H1 (cell line): ENCODE measurements around the gene CPNE5. TPM values are rescaled to one million over a fixed set of nuclear protein-coding genes. Genes with fewer than 3 reads are reported as not detected.

ENCODE experiments used
- CTCF ChIA-PET: fragments of 300-600 bp; sonication (Branson Sonifier 250); formaldehyde crosslinking; loops from one replicate; lab custom pipeline; 2021; ENCODE audit not compliant: partially characterized antibody; lab: Charles Lee
- POLR2A ChIA-PET: fragments of 300-600 bp; sonication (Branson Sonifier 250); formaldehyde crosslinking; loops from one replicate; lab custom pipeline; 2021; ENCODE audit warnings: inconsistent platforms; ENCODE audit not compliant: partially characterized antibody; lab: Charles Lee
- DNase-seq, 2 experiments: peaks; one replicate each; pipeline versions ENCODE4 v3.0.0 to v3.0.0-alpha.2; 2010 to 2022; ENCODE audit warnings: low spot score in 2 of 2, low read depth in 1 of 2, mixed read lengths in 1 of 2
- FAIRE-seq: peaks from 2 replicates; lab custom pipeline; 2011; peaks lifted over from hg19 to GRCh38; lab: Jason Lieb, UNC
- H2AFZ ChIP-seq: 2 replicates; pipeline ENCODE4 v1.8.1; 2012; ENCODE audit warnings: low read length, inconsistent platforms
- H2AK5ac ChIP-seq: 2 replicates; pipeline ENCODE4 v1.6.1; 2013; ENCODE audit warnings: low read depth, low read length
- H2BK120ac ChIP-seq: replicated peaks from 2 replicates; pipeline ENCODE3; 2013; ENCODE audit warnings: low read depth, low read length, inconsistent platforms
- H2BK12ac ChIP-seq: 2 replicates; pipeline ENCODE4 v1.6.1; 2013; ENCODE audit warnings: low read depth, low read length
- H2BK15ac ChIP-seq: 2 replicates; pipeline ENCODE4 v1.6.1; 2013; ENCODE audit warnings: low read length
- H2BK20ac ChIP-seq: 2 replicates; pipeline ENCODE4 v1.6.1; 2013; ENCODE audit warnings: low read length
- H2BK5ac ChIP-seq: 2 replicates; pipeline ENCODE4 v1.6.1; 2013; ENCODE audit warnings: low read depth, low read length
- H3K14ac ChIP-seq: 2 replicates; pipeline ENCODE4 v1.6.1; 2013; ENCODE audit warnings: inconsistent platforms; ENCODE audit not compliant: insufficient read length
- H3K18ac ChIP-seq: 2 replicates; pipeline ENCODE4 v1.6.1; 2013; ENCODE audit warnings: low read length; ENCODE audit errors: extremely low read depth
- H3K23ac ChIP-seq: 2 replicates; pipeline ENCODE4 v1.6.1; 2013; ENCODE audit warnings: inconsistent platforms; ENCODE audit not compliant: insufficient read length
- H3K23me2 ChIP-seq: 2 replicates; pipeline ENCODE4 v1.6.1; 2013; ENCODE audit warnings: low read depth, low read length
- H3K27ac ChIP-seq: 2 replicates; pipeline ENCODE4 v1.6.1; 2011; ENCODE audit warnings: low read depth, low read length, inconsistent platforms
- H3K27me3 ChIP-seq, 4 experiments: replicated peaks in 1 of 4; 1 replicate in 1 of 4; 2 replicates in 3 of 4; pipeline versions ENCODE4 v1.6.1 to v1.8.1; 2011 to 2013; ENCODE audit warnings: low read length in 3 of 4, mild to moderate bottlenecking in 3 of 4, inconsistent platforms in 2 of 4, mixed read lengths in 2 of 4, moderate library complexity in 1 of 4; ENCODE audit not compliant: control insufficient read depth in 3 of 4, insufficient read depth in 3 of 4; ENCODE audit errors: extremely low read depth in 1 of 4
- H3K36me3 ChIP-seq, 4 experiments: 2 replicates each; pipeline versions ENCODE4 v1.6.1 to v1.8.1; 2011 to 2013; ENCODE audit warnings: mild to moderate bottlenecking in 4 of 4, low read length in 3 of 4, moderate library complexity in 2 of 4, control low read depth in 1 of 4, inconsistent platforms in 1 of 4; ENCODE audit not compliant: insufficient read depth in 4 of 4, control insufficient read depth in 2 of 4
- H3K4ac ChIP-seq: replicated peaks from 2 replicates; pipeline ENCODE3; 2013; ENCODE audit warnings: low read length, low read depth, mixed read lengths, inconsistent platforms; ENCODE audit not compliant: insufficient read length
- H3K4me1 ChIP-seq, 4 experiments: replicated peaks in 1 of 4; 1 replicate in 1 of 4; 2 replicates in 3 of 4; pipeline versions ENCODE4 v1.6.1 to v1.8.1; 2011 to 2013; ENCODE audit warnings: low read length in 3 of 4, inconsistent platforms in 2 of 4, mixed read lengths in 1 of 4; ENCODE audit not compliant: insufficient read depth in 4 of 4, control insufficient read depth in 3 of 4
- H3K4me2 ChIP-seq, 2 experiments: 2 replicates each; pipeline versions ENCODE4 v1.6.1 to v1.8.1; 2011 to 2013; ENCODE audit warnings: low read depth in 2 of 2, low read length in 2 of 2, control low read depth in 1 of 2, inconsistent platforms in 1 of 2, mild to moderate bottlenecking in 1 of 2; ENCODE audit not compliant: insufficient read depth in 1 of 2
- H3K4me3 ChIP-seq, 4 experiments: fragments of 200-600, 300-600 bp in 1 of 4; sonication (generic), shearing (Covaris generic), sonication (Bioruptor Twin) in 1 of 4; 2 replicates each; pipeline versions ENCODE4 v1.5.1 to v1.8.1; 2011 to 2016; ENCODE audit warnings: low read length in 4 of 4, low read depth in 3 of 4, control low read depth in 2 of 4, inconsistent platforms in 2 of 4, mild to moderate bottlenecking in 2 of 4, mixed read lengths in 1 of 4, moderate library complexity in 1 of 4; ENCODE audit not compliant: insufficient read depth in 2 of 4; ENCODE audit errors: extremely low read depth in 1 of 4
- H3K56ac ChIP-seq: replicated peaks from 2 replicates; pipeline ENCODE3; 2013; ENCODE audit warnings: low read depth, mild to moderate bottlenecking, mixed read lengths, low read length, inconsistent platforms; ENCODE audit not compliant: insufficient read length
- H3K79me1 ChIP-seq: 2 replicates; pipeline ENCODE4 v1.6.1; 2013; ENCODE audit warnings: low read depth, low read length, control low read depth
- H3K79me2 ChIP-seq, 2 experiments: 2 replicates each; pipeline versions ENCODE4 v1.6.1 to v1.8.1; 2012 to 2013; ENCODE audit warnings: low read length in 2 of 2, mild to moderate bottlenecking in 2 of 2, inconsistent platforms in 1 of 2; ENCODE audit not compliant: insufficient read depth in 2 of 2, control insufficient read depth in 1 of 2
- H3K9ac ChIP-seq, 4 experiments: replicated peaks in 1 of 4; 1 replicate in 1 of 4; 2 replicates in 3 of 4; pipeline versions ENCODE4 v1.6.1 to v1.8.1; 2011 to 2013; ENCODE audit warnings: low read depth in 3 of 4, low read length in 3 of 4, control low read depth in 2 of 4, mild to moderate bottlenecking in 2 of 4, moderate library complexity in 2 of 4, inconsistent platforms in 1 of 4; ENCODE audit errors: extremely low read depth in 1 of 4
- H3K9me3 ChIP-seq, 2 experiments: 2 replicates each; pipeline versions ENCODE4 v1.6.1 to v1.8.1; 2012 to 2013; ENCODE audit warnings: mild to moderate bottlenecking in 2 of 2, moderate library complexity in 2 of 2, control low read depth in 1 of 2, inconsistent platforms in 1 of 2, low read depth in 1 of 2, low read length in 1 of 2, mixed read lengths in 1 of 2; ENCODE audit not compliant: insufficient read depth in 2 of 2
- H4K20me1 ChIP-seq, 2 experiments: replicated peaks in 1 of 2; 2 replicates each; pipeline versions ENCODE3 to v1.8.1; 2011 to 2013; ENCODE audit warnings: inconsistent platforms in 2 of 2, low read length in 2 of 2, mild to moderate bottlenecking in 1 of 2; ENCODE audit not compliant: insufficient read depth in 2 of 2, control insufficient read depth in 1 of 2
- H4K5ac ChIP-seq: 2 replicates; pipeline ENCODE4 v1.6.1; 2013; ENCODE audit warnings: low read length, low read depth, mixed read lengths, inconsistent platforms; ENCODE audit not compliant: insufficient read length
- H4K8ac ChIP-seq: 2 replicates; pipeline ENCODE4 v1.8.0; 2013; ENCODE audit warnings: mild to moderate bottlenecking, moderate library complexity, low read length, inconsistent platforms; ENCODE audit not compliant: insufficient read depth; ENCODE audit errors: extremely low read depth
- H4K91ac ChIP-seq: replicated peaks from 2 replicates; pipeline ENCODE3; 2013; ENCODE audit warnings: low read length, mixed read lengths, inconsistent platforms; ENCODE audit not compliant: insufficient read length
- CREB1 ChIP-seq: IDR thresholded peaks from 2 replicates; pipeline ENCODE4 v1.6.1; 2012; ENCODE audit warnings: inconsistent platforms
- HDAC2 ChIP-seq, 2 experiments: fragments of 300-600 bp in 1 of 2; sonication (generic) in 1 of 2; IDR thresholded peaks; 2 replicates each; pipeline ENCODE4 v1.6.1; 2011 to 2012; ENCODE audit warnings: low read depth in 2 of 2, low read length in 2 of 2, mild to moderate bottlenecking in 2 of 2, moderate library complexity in 2 of 2, borderline replicate concordance in 1 of 2, inconsistent platforms in 1 of 2
- PHF8 ChIP-seq: fragments of 200-600 bp; sonication (generic); conservative IDR thresholded peaks from 2 replicates; pipeline ENCODE4 v1.7.1; 2012; ENCODE audit warnings: low read depth, mild to moderate bottlenecking, inconsistent platforms, low read length, moderate library complexity
- WGBS, 2 experiments: shearing (Covaris generic) in 1 of 2; methylation state at CpG; one replicate each; pipeline versions ENCODE4 v1.1.6 to v1.1.7; 2013 to 2015; ENCODE audit warnings: low lambda C conversion rate in 2 of 2, mixed read lengths in 2 of 2, inconsistent platforms in 1 of 2, low coverage in 1 of 2, missing lambda C conversion rate in 1 of 2; ENCODE audit not compliant: insufficient replicate concordance in 2 of 2, insufficient coverage in 1 of 2, insufficient read length in 1 of 2; ENCODE audit errors: extremely low coverage in 1 of 2, missing lambda C conversion rate in 1 of 2; 5-methylcytosine and 5-hydroxymethylcytosine counted together
- polyA plus RNA-seq, 7 experiments: library from polyadenylated mRNA; depleted of rRNA in 3 of 7; stranded (reverse) in 5 of 7; unstranded in 2 of 7; fragments of >200 nt in 5 of 7; fragments of 200-250 nt in 2 of 7; gene quantifications; 1 replicate in 5 of 7; 2 replicates in 1 of 7; 4 replicates in 1 of 7; pipeline versions ENCODE4 v1.2.1 to v1.2.3, GENCODE V29; 2011 to 2013; ENCODE audit warnings: missing spikeins in 2 of 7, mixed read lengths in 2 of 7
- total RNA-seq: library from RNA; stranded (reverse); fragmentation: NEBNext Ultra II Directional; extraction: Animal tissue kit (Norgen Biotek cat#: 25700); gene quantifications from 2 replicates; pipeline ENCODE4 v1.2.1, GENCODE V29; 2021
- TF ChIP-seq, protein P1 (sequence below), 3 experiments: IDR thresholded peaks; 1 replicate in 2 of 3; 2 replicates in 1 of 3; pipeline versions ENCODE4 v1.5.1 to v1.6.1; 2011; ENCODE audit warnings: low read length in 3 of 3, mild to moderate bottlenecking in 3 of 3, inconsistent platforms in 2 of 3, low read depth in 1 of 3, moderate library complexity in 1 of 3; ENCODE audit not compliant: insufficient read depth in 1 of 3; ENCODE audit errors: control extremely low read depth in 1 of 3

Gene CPNE5
- total and polyA plus RNA-seq, 2 of the 8 experiments (the other 6 are each of a cell fraction or from before 2014, with no cell fraction given), result 0.88 to 1.8 TPM

DNA sequence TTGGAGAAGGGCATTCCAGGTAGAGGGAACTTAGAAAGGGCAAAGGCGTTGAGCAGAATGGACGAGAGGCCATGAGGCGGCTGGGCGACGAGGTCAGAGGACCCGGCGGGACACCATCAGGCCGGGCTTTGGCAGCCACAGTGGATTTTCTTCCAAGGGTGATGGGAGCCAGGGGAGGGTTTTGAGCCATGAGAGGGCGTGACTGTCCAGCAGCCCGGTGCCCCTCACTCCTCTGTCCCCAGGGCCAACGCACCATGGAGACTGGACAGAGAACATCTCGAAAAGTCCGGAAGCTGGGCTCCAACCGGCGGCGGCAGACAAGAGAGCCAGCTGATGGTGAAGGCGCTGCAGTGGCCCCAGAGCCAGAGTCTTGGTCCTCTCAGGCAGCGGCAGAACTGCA, 135.3 kb downstream of the CPNE5 start:
- Histone ChIP-seq H3K23ac (no peak overlapping the region), H3K9ac (no peak overlapping the region), H3K4ac (no peak overlapping the region), H3K4me1 (no peaks in the 10 kb centered on the region), H3K18ac (no peak overlapping the region), H2BK20ac (no peak overlapping the region), H3K79me2 (no peaks in the 10 kb centered on the region), H3K27ac (no peak overlapping the region), H3K79me1 (no peaks in the 10 kb centered on the region), H3K23me2 (no peaks in the 10 kb centered on the region), H4K20me1 (no peaks in the 10 kb centered on the region), H2BK15ac (no peak overlapping the region), H3K14ac (no peak overlapping the region), H4K8ac (no peak overlapping the region), H3K9me3 (no peaks in the 10 kb centered on the region), H2BK5ac (no peak overlapping the region), H2AK5ac (no peak overlapping the region), H3K27me3 (no peaks in the 10 kb centered on the region), H3K56ac (no peak overlapping the region), H3K36me3 (no peaks in the 10 kb centered on the region), H3K4me3 (no peak overlapping the region), H3K4me2 (no peak overlapping the region), H4K91ac (no peak overlapping the region), H2AFZ (no peak overlapping the region), H2BK12ac (no peak overlapping the region), H2BK120ac (no peak overlapping the region), H4K5ac (no peak overlapping the region)
- ChIA-PET POLR2A (interaction anchor here (1.1 kb wide), 1 partner anchor 109 kb away, joined by 3 read pairs; no protein-coding TSS in a partner anchor), CTCF (interaction anchor here (0.7 to 8.6 kb wide), 5 partner anchors 14 to 89 kb away, joined by 3 to 52 read pairs (median 5); no protein-coding TSS in a partner anchor)
- FAIRE-seq (no peak), DNase-seq (no peak)
- 84% methylated on average over 18 of the region's 18 CpGs; no CpG with 5 or more reads in 1 of the 2 experiments for WGBS, 2 experiments
- TF ChIP-seq CREB1 (no peak), HDAC2 (IDR thresholded peaks at IDR 0.05; ENCODE audit: borderline replicate concordance in 1 of 2, low read depth in 2 of 2, low read length in 2 of 2) (no peak), PHF8 (no peak)
- TF ChIP-seq, protein P1, sequence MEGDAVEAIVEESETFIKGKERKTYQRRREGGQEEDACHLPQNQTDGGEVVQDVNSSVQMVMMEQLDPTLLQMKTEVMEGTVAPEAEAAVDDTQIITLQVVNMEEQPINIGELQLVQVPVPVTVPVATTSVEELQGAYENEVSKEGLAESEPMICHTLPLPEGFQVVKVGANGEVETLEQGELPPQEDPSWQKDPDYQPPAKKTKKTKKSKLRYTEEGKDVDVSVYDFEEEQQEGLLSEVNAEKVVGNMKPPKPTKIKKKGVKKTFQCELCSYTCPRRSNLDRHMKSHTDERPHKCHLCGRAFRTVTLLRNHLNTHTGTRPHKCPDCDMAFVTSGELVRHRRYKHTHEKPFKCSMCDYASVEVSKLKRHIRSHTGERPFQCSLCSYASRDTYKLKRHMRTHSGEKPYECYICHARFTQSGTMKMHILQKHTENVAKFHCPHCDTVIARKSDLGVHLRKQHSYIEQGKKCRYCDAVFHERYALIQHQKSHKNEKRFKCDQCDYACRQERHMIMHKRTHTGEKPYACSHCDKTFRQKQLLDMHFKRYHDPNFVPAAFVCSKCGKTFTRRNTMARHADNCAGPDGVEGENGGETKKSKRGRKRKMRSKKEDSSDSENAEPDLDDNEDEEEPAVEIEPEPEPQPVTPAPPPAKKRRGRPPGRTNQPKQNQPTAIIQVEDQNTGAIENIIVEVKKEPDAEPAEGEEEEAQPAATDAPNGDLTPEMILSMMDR (IDR thresholded peaks at IDR 0.05; ENCODE audit: control extremely low read depth in 1 of 3, insufficient read depth in 1 of 3, low read depth in 1 of 3, low read length in 3 of 3), result no peak
